Ishikawa (cell line): ENCODE results near the gene CPNE4.

Experiments
- CEBPB ChIP-seq: IDR thresholded peaks from 2 replicates; pipeline ENCODE4 v1.6.1; 2012
- CREB1 ChIP-seq: IDR thresholded peaks from 2 replicates; pipeline ENCODE4 v1.6.1; 2012; ENCODE audit warnings: low read depth
- EGR1 ChIP-seq: IDR thresholded peaks from 2 replicates; pipeline ENCODE4 v1.6.1; 2012
- EP300 ChIP-seq: IDR thresholded peaks from 2 replicates; pipeline ENCODE4 v1.6.1; 2012; ENCODE audit warnings: borderline replicate concordance
- FOXM1 ChIP-seq: IDR thresholded peaks from 2 replicates; pipeline ENCODE4 v1.6.1; 2012; ENCODE audit warnings: low read depth, borderline replicate concordance
- NFIC ChIP-seq: IDR thresholded peaks from 2 replicates; pipeline ENCODE4 v1.6.1; 2012
- RAD21 ChIP-seq: IDR thresholded peaks from 2 replicates; pipeline ENCODE4 v1.6.1; 2012; ENCODE audit warnings: low read depth
- REST ChIP-seq: IDR thresholded peaks from 2 replicates; pipeline ENCODE4 v1.6.1; 2012; ENCODE audit warnings: low read depth, mild to moderate bottlenecking
- TAF1 ChIP-seq: IDR thresholded peaks from 2 replicates; pipeline ENCODE4 v1.6.1; 2012; ENCODE audit warnings: low read depth, mild to moderate bottlenecking
- TCF12 ChIP-seq: IDR thresholded peaks from 2 replicates; pipeline ENCODE4 v1.6.1; 2012; ENCODE audit warnings: low read depth
- TEAD4 ChIP-seq: IDR thresholded peaks from 2 replicates; pipeline ENCODE4 v1.6.1; 2012
- USF1 ChIP-seq: IDR thresholded peaks from 2 replicates; pipeline ENCODE4 v1.6.1; 2012
- YY1 ChIP-seq: IDR thresholded peaks from 2 replicates; pipeline ENCODE4 v1.6.1; 2012; ENCODE audit warnings: low read depth
- ZBTB7A ChIP-seq: IDR thresholded peaks from 2 replicates; pipeline ENCODE4 v1.6.1; 2012; ENCODE audit warnings: low read depth
- TF ChIP-seq, protein P1 (sequence below): IDR thresholded peaks from 2 replicates; pipeline ENCODE4 v1.6.1; 2012

The CPNE4 gene

DNA sequence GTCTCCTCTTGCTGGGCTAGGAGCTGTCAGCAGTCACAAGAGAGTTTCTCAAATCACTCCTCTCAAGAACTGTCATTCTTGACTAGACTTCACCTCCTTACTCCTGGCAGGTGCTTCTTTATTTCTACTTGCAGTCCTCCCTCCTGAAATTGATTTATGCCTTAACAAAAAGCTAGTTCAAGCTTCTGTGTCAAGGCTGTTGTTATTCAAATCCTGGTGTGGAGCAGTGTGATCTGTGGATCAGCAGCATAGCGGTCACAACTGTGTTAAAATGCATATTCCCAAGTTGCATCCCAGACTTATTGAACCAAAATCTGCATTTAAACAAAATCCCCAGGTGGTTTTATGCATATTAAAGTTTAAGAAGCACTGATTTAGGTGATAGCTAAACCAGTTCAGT, 411.4 kb downstream of the CPNE4 start:
- TF ChIP-seq EP300, result no peak
- TF ChIP-seq YY1, result no peak
- no peak for TF ChIP-seq CREB1
- TF ChIP-seq TEAD4, result no peak
- TF ChIP-seq TAF1, result no peak
- TF ChIP-seq, protein P1, sequence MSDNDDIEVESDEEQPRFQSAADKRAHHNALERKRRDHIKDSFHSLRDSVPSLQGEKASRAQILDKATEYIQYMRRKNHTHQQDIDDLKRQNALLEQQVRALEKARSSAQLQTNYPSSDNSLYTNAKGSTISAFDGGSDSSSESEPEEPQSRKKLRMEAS, result no peak
- no peak for TF ChIP-seq ZBTB7A
- TF ChIP-seq USF1, result no peak
- TF ChIP-seq NFIC, result no peak
- TF ChIP-seq CEBPB, result no peak
- TF ChIP-seq EGR1, result no peak
- no peak for TF ChIP-seq FOXM1
- TF ChIP-seq REST, result no peak
- TF ChIP-seq RAD21, result no peak
- no peak for TF ChIP-seq TCF12

DNA sequence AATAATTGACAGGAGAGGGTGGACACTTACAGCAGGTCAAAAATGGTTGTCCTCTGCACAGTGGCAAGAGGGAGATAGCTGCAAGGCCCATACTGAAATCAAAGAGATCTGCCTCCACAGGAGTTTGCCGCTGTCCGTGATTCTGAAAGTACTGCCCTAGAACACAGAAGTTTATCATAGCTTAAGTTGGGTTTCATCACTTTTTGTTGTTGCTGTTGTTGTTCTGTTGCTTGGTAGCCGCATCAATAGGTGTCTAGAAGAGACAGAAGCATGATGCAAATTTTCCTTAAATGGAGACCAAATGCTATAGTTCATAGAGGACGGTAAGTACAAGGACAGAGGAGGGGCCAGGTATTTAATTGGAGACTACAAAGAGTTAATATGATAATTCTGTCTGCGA, 412.1 kb downstream of the CPNE4 start:
- TF ChIP-seq TCF12, result no peak

GRCh38 chr3:131620977-131621376, 413.8 kb downstream of the CPNE4 start:
- no peak for TF ChIP-seq EGR1
- TF ChIP-seq FOXM1, result no peak
- TF ChIP-seq NFIC, result no peak
- no peak for TF ChIP-seq RAD21
- TF ChIP-seq, protein P1, result no peak
- TF ChIP-seq EP300, result no peak
- TF ChIP-seq TAF1, result no peak
- no peak for TF ChIP-seq REST
- TF ChIP-seq TCF12, result no peak
- TF ChIP-seq USF1, result no peak

DNA sequence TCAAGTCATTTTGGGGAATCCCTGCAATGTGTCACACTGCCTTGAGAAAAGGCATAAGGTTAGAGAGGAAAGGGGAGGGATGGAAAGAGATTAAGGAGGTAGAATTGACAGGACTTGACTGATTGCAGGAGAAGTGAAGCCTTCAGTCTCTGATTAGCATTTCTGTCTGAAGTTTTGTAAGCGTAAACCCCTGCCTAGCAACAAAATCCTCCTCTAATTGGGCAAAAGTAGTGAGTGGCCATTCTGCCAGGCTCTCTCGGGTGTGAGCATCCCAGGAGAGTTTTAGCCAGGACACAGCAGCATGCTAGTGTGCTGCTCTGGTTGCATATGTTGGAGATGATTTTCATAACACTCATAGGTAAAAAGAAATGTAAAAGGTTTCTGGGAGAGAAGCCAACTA, 415.0 kb downstream of the CPNE4 start:
- TF ChIP-seq RAD21 (no peak), ZBTB7A (no peak), USF1 (no peak), EP300 (no peak), TAF1 (no peak), FOXM1 (no peak), REST (no peak), CEBPB (no peak), NFIC (no peak), TCF12 (no peak), TEAD4 (no peak), YY1 (no peak), EGR1 (no peak), CREB1 (no peak)
- TF ChIP-seq, protein P1, result no peak
